Globus pallidus (tissue), 1 donor: ENCODE results near the gene FLT4.

ENCODE experiments used
- DNase-seq: peaks from one replicate; pipeline ENCODE4 v3.0.0-alpha.2; 2015; ENCODE audit warnings: low spot score

Gene FLT4

GRCh38 chr5:180642181-180642775 is 7.1 kb downstream of the FLT4 start:
- no peak for DNase-seq

- DNase-seq, result no peak
These were observed 7.9 kb downstream of the FLT4 start for GRCh38 chr5:180641566-180641900.

- no peak for DNase-seq
These were observed 8.4 kb downstream of the FLT4 start for GRCh38 chr5:180640861-180641565.

- no peak for DNase-seq
These were observed 8.9 kb downstream of the FLT4 start for GRCh38 chr5:180640611-180640860.

GRCh38 chr5:180639741-180640610 is 9.4 kb downstream of the FLT4 start:
- no peak for DNase-seq

- DNase-seq, result no peak
These were observed 10.1 kb downstream of the FLT4 start for GRCh38 chr5:180639287-180639686.

- no peak for DNase-seq
These were observed 11.3 kb downstream of the FLT4 start for GRCh38 chr5:180637962-180638680.

GRCh38 chr5:180636403-180637075 is 12.9 kb downstream of the FLT4 start:
- no peak for DNase-seq

GRCh38 chr5:180636016-180636402 is 13.4 kb downstream of the FLT4 start:
- DNase-seq, result no peak

- DNase-seq, result no peak
These were observed 15.9 kb downstream of the FLT4 start for GRCh38 chr5:180633283-180634177.

- no peak for DNase-seq
These were observed 16.6 kb downstream of the FLT4 start for GRCh38 chr5:180632768-180633167.

GRCh38 chr5:180631549-180632383 is 17.6 kb downstream of the FLT4 start:
- no peak for DNase-seq

- no peak for DNase-seq
These were observed 19.0 kb downstream of the FLT4 start for GRCh38 chr5:180630426-180630825.

- no peak for DNase-seq
These were observed 19.5 kb downstream of the FLT4 start for GRCh38 chr5:180629831-180630382.

- DNase-seq, result no peak
These were observed 20.3 kb downstream of the FLT4 start for GRCh38 chr5:180628827-180629750.

GRCh38 chr5:180628211-180628610 is 21.2 kb downstream of the FLT4 start:
- no peak for DNase-seq

- DNase-seq, result no peak
These were observed 21.8 kb downstream of the FLT4 start for GRCh38 chr5:180627386-180628120.
